GM20000 (cell line): ENCODE data around the gene ELP1.

ENCODE experiments used
- DNase-seq: peaks from one replicate; pipeline ENCODE4 v3.0.0; 2012; ENCODE audit warnings: low spot score
- CTCF ChIP-seq: IDR thresholded peaks from 2 replicates; pipeline ENCODE4 v1.5.1; 2012; ENCODE audit warnings: mild to moderate bottlenecking, control low read depth; ENCODE audit errors: extremely low read depth, missing control alignments

The ELP1 gene

GRCh38 chr9:108859459-108860114, 74.3 kb downstream of the ELP1 start:
- no peak for TF ChIP-seq CTCF
- DNase-seq = no peak

GRCh38 chr9:108857572-108857971, 76.4 kb downstream of the ELP1 start:
- no peak for TF ChIP-seq CTCF
- DNase-seq = no peak

DNA sequence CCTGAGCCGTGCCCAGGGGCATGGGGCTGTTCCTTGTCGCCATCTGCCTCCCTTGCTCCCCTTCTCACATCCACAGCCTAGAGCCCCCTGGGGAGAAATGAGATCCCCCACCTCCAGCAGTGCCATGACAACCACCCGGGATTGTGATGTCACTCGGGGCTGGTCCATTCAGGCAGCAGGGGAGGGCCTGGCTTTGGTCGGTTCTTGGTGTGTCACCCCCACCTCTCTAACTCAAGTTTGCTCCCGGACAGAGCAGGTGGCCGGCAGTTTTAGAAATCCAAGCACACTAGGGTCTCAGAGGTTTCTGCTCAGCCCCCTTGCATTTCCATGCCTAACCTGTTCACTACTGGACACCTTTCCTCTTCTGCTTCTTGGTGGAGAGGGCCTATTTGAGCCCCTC, 78.0 kb downstream of the ELP1 start, which contains the start of gene ACTL7B:
ACTL7B (minus strand) TSS at position 99 of the 400 bp plus-strand sequence; CDS start at position 43, 56 bp downstream.
- TF ChIP-seq CTCF = no peak
- no peak for DNase-seq

DNA sequence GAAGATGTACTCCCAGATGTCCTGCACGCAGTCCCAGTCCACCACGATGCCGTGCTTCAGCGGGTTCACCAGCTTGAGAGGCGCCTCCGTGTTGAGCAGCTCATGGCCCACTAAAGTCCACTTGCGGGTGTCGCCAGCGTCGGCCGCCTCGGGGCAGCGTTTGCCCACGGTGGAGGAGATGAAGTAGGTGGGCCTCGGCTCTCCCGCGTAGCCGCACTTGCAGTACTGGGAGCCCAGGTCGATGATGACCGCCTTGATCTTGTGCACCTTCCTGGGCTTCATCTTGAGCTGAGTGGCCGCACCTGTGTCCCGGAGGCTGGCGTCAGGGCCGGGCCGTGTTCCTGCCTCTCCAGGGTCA, 78.4 kb downstream of the ELP1 start:
- no peak for DNase-seq

DNA sequence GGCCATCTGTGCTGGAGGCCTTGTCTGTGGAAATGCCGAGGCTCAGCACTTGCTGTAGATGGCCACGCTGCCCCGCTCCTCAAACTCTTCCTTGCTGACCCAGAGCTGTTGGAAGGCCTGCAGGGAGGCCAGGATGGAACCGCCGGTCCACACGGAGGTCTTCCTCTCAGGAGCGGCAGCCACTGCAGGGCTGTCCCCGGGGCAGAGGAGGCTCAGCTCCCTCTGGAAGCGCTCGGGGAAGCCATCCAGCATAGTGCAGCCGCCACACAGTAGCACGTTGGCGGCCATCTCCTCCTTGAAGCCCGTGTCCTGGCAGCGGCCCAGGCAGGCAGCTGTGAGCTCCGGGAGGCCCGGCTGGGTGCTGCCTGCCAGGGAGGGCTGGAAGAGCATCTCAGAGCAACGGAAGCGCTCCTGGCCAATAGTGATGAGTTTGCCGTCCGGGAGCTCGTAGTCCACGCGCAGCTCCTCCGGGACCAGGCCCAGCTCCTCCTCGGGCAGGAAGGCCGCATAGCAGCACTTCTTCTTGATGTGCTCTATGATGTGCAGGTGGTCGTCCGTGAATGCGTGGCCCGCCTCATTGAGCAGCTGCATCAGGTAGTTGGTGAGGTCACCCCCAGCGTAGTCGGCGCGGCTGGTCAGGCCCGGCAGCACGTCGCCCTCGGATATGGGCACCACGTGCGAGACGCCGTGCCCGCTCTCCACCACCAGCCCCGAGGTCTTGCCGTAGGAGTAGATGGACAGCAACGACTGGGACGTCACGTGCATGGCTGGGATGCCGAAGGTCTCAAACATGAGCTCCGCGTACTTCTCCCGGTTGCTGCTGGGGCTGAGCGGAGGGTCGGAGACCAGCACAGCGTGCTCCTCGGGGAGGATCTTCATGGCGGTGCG, 79.0 kb downstream of the ELP1 start:
- TF ChIP-seq CTCF = no peak
- DNase-seq = no peak

More for the DNA sequence above, 78.4 kb downstream of the ELP1 start:
- no peak for TF ChIP-seq CTCF

DNA sequence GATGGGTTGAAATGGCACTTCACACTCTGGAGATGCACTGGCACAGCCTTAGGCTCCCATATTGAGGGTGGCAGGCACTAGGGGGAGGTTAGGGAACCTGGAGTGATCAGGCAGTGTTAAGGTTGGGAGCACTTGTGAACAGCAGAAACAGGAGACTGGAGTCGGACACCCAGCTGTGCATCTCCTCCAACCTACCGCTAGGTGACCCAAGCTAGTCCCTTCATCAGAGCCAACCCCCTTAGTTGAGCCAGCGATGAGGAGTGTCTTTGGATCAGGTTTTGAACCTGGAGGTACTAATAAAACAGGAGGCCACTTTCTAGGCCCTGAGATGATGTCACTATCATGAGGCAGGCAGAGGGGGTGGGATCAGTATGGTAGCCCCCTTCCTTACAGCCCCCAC, 79.8 kb downstream of the ELP1 start:
- no peak for DNase-seq
- TF ChIP-seq CTCF = no peak

GRCh38 chr9:108852079-108852478, 81.8 kb downstream of the ELP1 start:
- no peak for TF ChIP-seq CTCF

More at GRCh38 chr9:108852079-108852478, 81.8 kb downstream of the ELP1 start:
- no peak for DNase-seq
